K562 (cell line): ENCODE results near the gene ADARB2. TPM values are rescaled to one million over a fixed set of nuclear protein-coding genes. Genes with fewer than 3 reads are reported as not detected.

Experiments used
- ATAC-seq: fragments of 200-7000 bp; cut with Tn5 transposase; 3 replicates; pipeline ENCODE4 v1.9.1; 2020; ENCODE audit warnings: moderate library complexity
- BruUV-seq: library from RNA; stranded (reverse); fragments of 400-500 nt; replicated peaks from 2 replicates; lab custom pipeline; 2021; lab: Mats Ljungman, UMichigan
- CTCF ChIA-PET: fragments of 300-600 bp; formaldehyde crosslinking; extraction: SDS; loops from one replicate; lab custom pipeline; 2021; ENCODE audit warnings: low intra/inter-chr PET ratio; lab: Yijun Ruan, JAX
- POLR2A ChIA-PET: fragments of 300-600, 350-650 bp; sonication (Branson Sonifier 250); formaldehyde crosslinking; extraction: SDS; loops from one replicate; lab custom pipeline; 2021; ENCODE audit warnings: antibody characterized with exemption, inconsistent platforms; lab: Yijun Ruan, JAX
- DNase-seq, 4 experiments: peaks; one replicate each; pipeline versions ENCODE4 v3.0.0 to v3.0.0-alpha.2; 2011 to 2018; ENCODE audit warnings: low spot score in 3 of 4, mixed read lengths in 3 of 4; ENCODE audit errors: extremely low read depth in 1 of 4
- FAIRE-seq: peaks from 2 replicates; lab custom pipeline; 2011; peaks lifted over from hg19 to GRCh38; lab: Jason Lieb, UNC
- H2AFZ ChIP-seq: 2 replicates; pipeline ENCODE4 v1.6.0; 2011; ENCODE audit warnings: low read depth, low read length, control low read depth, inconsistent platforms
- H3K27ac ChIP-seq: fragments of 200-600 bp; 3 replicates; pipeline ENCODE4 v1.8.0; 2011; ENCODE audit warnings: low read depth, mild to moderate bottlenecking, control low read depth, inconsistent platforms, low read length, moderate library complexity, mixed read lengths; ENCODE audit errors: extremely low read depth
- H3K27me3 ChIP-seq, 2 experiments: fragments of 300-600 bp in 1 of 2; 2 replicates in 1 of 2; 3 replicates in 1 of 2; pipeline versions ENCODE4 v1.6.0 to v1.8.0; 2011; ENCODE audit warnings: inconsistent platforms in 2 of 2, low read length in 2 of 2, mild to moderate bottlenecking in 1 of 2, mixed read lengths in 1 of 2, moderate library complexity in 1 of 2; ENCODE audit not compliant: control insufficient read depth in 2 of 2, insufficient read depth in 2 of 2
- H3K36me3 ChIP-seq: fragments of 300-600 bp; 3 replicates; pipeline ENCODE4 v1.8.0; 2011; ENCODE audit warnings: mild to moderate bottlenecking, low read length, inconsistent platforms; ENCODE audit not compliant: control insufficient read depth, insufficient read depth
- H3K4me1 ChIP-seq, 2 experiments: fragments of 200-600 bp in 1 of 2; replicated peaks in 1 of 2; 2 replicates in 1 of 2; 3 replicates in 1 of 2; pipeline versions ENCODE4 v1.5.1 to v1.8.0; 2011; ENCODE audit warnings: inconsistent platforms in 2 of 2, low read length in 2 of 2, mild to moderate bottlenecking in 1 of 2, mixed read lengths in 1 of 2, moderate library complexity in 1 of 2; ENCODE audit not compliant: control insufficient read depth in 2 of 2, insufficient read depth in 2 of 2
- H3K4me2 ChIP-seq: 2 replicates; pipeline ENCODE4 v1.6.1; 2011; ENCODE audit warnings: low read length, control low read depth, inconsistent platforms, mixed read lengths; ENCODE audit not compliant: insufficient read depth
- H3K4me3 ChIP-seq: fragments of 200-600 bp; sonication (generic), shearing (Covaris generic); 2 replicates; pipeline ENCODE4 v1.5.1; 2016; ENCODE audit warnings: control low read depth, inconsistent platforms
- H3K79me2 ChIP-seq: fragments of 200-600 bp; 3 replicates; pipeline ENCODE4 v1.8.0; 2011; ENCODE audit warnings: low read length, inconsistent platforms; ENCODE audit not compliant: control insufficient read depth, insufficient read depth
- H3K9ac ChIP-seq, 2 experiments: 2 replicates each; pipeline versions ENCODE4 v1.6.0 to v1.6.1; 2011; ENCODE audit warnings: low read depth in 2 of 2, low read length in 2 of 2, control low read depth in 1 of 2, inconsistent platforms in 1 of 2, mild to moderate bottlenecking in 1 of 2, mixed read lengths in 1 of 2; ENCODE audit not compliant: insufficient read depth in 1 of 2
- H3K9me1 ChIP-seq: one replicate; pipeline ENCODE4 v1.6.0; 2011; ENCODE audit warnings: inconsistent platforms, mild to moderate bottlenecking, low read length, moderate library complexity; ENCODE audit not compliant: control insufficient read depth, insufficient read depth
- H3K9me3 ChIP-seq: replicated peaks from 2 replicates; pipeline ENCODE4 v1.5.1; 2011; ENCODE audit warnings: low read depth, low read length, inconsistent platforms; ENCODE audit not compliant: control insufficient read depth, insufficient read depth
- H4K20me1 ChIP-seq: replicated peaks from 2 replicates; pipeline ENCODE4 v1.6.1; 2011; ENCODE audit warnings: low read length, inconsistent platforms, mixed read lengths; ENCODE audit not compliant: control insufficient read depth, insufficient read depth
- MIER1 ChIP-seq: fragments of 450-650 bp; IDR thresholded peaks from 2 replicates; pipeline ENCODE4 v1.6.1; 2016; ENCODE audit warnings: antibody characterized with exemption, mild to moderate bottlenecking, low read depth
- POLR3G ChIP-seq: IDR thresholded peaks from 2 replicates; pipeline ENCODE4 v1.6.1; 2011; ENCODE audit not compliant: insufficient read length, insufficient replicate concordance; ENCODE audit errors: extremely low read depth
- SIN3A ChIP-seq, 2 experiments: fragments of 150-350 bp in 1 of 2; IDR thresholded peaks; 2 replicates each; pipeline ENCODE4 v1.6.1; 2011 to 2016; ENCODE audit warnings: borderline replicate concordance in 2 of 2, low read depth in 2 of 2, low read length in 2 of 2, mild to moderate bottlenecking in 2 of 2, moderate library complexity in 2 of 2; ENCODE audit not compliant: control insufficient read depth in 1 of 2
- VEZF1 ChIP-seq: fragments of 200-800 bp; sonication (Bioruptor generic); IDR thresholded peaks from 2 replicates; pipeline ENCODE4 v1.6.1; 2017; ENCODE audit warnings: missing genetic modification characterization, missing compliant biosample characterization
- WGBS: fragments of 100-300 bp; shearing (Covaris generic); methylation state at CpG from one replicate; pipeline ENCODE4 v1.1.6; 2016; ENCODE audit warnings: low coverage, mixed read lengths; ENCODE audit not compliant: insufficient coverage; ENCODE audit errors: missing lambda C conversion rate; 5-methylcytosine and 5-hydroxymethylcytosine counted together
- in situ Hi-C: fragments of 300-500 bp; cut with MboI; formaldehyde crosslinking; loops from 4 replicates; pipeline ENCODE4 v1.15.0; 2018; ENCODE audit warnings: inconsistent platforms, mixed read lengths
- intact Hi-C: fragments of 100-400 bp; cut with micrococcal nuclease; formaldehyde crosslinking; loops from 2 replicates; pipeline ENCODE4 v1.14.2; 2022
- polyA plus RNA-seq, 8 experiments: library from polyadenylated mRNA; depleted of rRNA in 4 of 8; stranded (reverse) in 5 of 8; unstranded in 3 of 8; fragments of >200 nt; fragmentation: Nextera tagmentation in 2 of 8; fragmentation: Illumina TruSeq in 1 of 8; extraction: Ambion mirVana in 2 of 8; extraction: Trizol in 1 of 8; gene quantifications; 2 replicates each; pipeline versions ENCODE4 v1.2.1 to v1.2.3, GENCODE V29; 2011 to 2014; ENCODE audit warnings: inconsistent platforms in 1 of 8, missing spikeins in 1 of 8
- total RNA-seq, 7 experiments: library from RNA; depleted of rRNA in 6 of 7; stranded (reverse); fragments of >200 nt in 6 of 7; fragmentation: Illumina TruSeq in 2 of 7; extraction: Trizol in 2 of 7; gene quantifications; 2 replicates each; pipeline versions ENCODE4 v1.2.1 to v1.2.3, GENCODE V29; 2011 to 2021; ENCODE audit warnings: low replicate concordance in 1 of 7

ADARB2 gene
- total and polyA plus RNA-seq, 9 of the 15 experiments (the other 6 are each of a cell fraction or from before 2014, with no cell fraction given) = not detected

- intact Hi-C loops = no loop called here
- ChIA-PET CTCF (no interaction called here), POLR2A (interaction anchor here (0.6 to 1.4 kb wide), 2 partner anchors 11 to 17 kb away, joined by 4 to 5 read pairs; no protein-coding TSS in a partner anchor)
- DNase-seq = no peak
- in situ Hi-C loops = no loop called here
- FAIRE-seq = no peak
- Histone ChIP-seq H3K36me3 (no peaks in the 10 kb centered on the region), H2AFZ (no peak overlapping the region), H3K4me1 (no peaks in the 10 kb centered on the region), H3K27ac (no peak overlapping the region), H3K9ac (no peak overlapping the region), H3K4me2 (no peak overlapping the region), H3K79me2 (no peaks in the 10 kb centered on the region), H3K4me3 (no peak overlapping the region), H3K9me1 (no peaks in the 10 kb centered on the region), H3K9me3 (no peaks in the 10 kb centered on the region), H4K20me1 (0 out of 2 replicates have a peak, but pooled peaks cover 5% of the 10 kb centered on the region), H3K27me3 (peaks cover 0 to 37% of the 10 kb centered on the region in 2 experiments; a peak in 2 of 5 replicates)
- WGBS = under 1% methylated on average over 18 of the region's 20 CpGs
- no peak for TF ChIP-seq VEZF1
- TF ChIP-seq SIN3A (IDR thresholded peaks at IDR 0.05; ENCODE audit: borderline replicate concordance in 2 of 2, control insufficient read depth in 1 of 2, low read depth in 2 of 2, low read length in 2 of 2) = no peak
- no peak for TF ChIP-seq POLR3G
- no peak for TF ChIP-seq MIER1
- BruUV-seq = no TSS peak
- ATAC-seq = no peak
These were observed 85.9 kb downstream of the ADARB2 start for GRCh38 chr10:1651270-1651966.
